IPS-NIHi7 (cell line): ENCODE results near the gene AACS.
"Not testable (repeated sequence)": the region's sequence is repeated elsewhere in the genome, so short reads cannot be mapped to it uniquely, and the experiment has no call there.

Experiments
- DNase-seq: peaks from one replicate; pipeline ENCODE4 v3.0.0; 2012; ENCODE audit warnings: mixed read lengths; ENCODE audit errors: extremely low spot score

AACS gene

GRCh38 chr12:125065021-125065918, at the start of gene AACS:
Gene AACS (plus strand): TSS chr12:125065435. CDS start chr12:125065585, 150 bp downstream.
- DNase-seq, result peak; percentile 95

- DNase-seq, result no peak
These were observed 49.4 kb upstream of the AACS start for GRCh38 chr12:125015680-125016310.

GRCh38 chr12:125017801-125018200, 47.4 kb upstream of the AACS start:
- no peak for DNase-seq

GRCh38 chr12:125018356-125018755, 46.9 kb upstream of the AACS start:
- DNase-seq, result no peak

- DNase-seq, result no peak
These were observed 44.1 kb upstream of the AACS start for GRCh38 chr12:125021096-125021495.

- no peak for DNase-seq
These were observed 43.5 kb upstream of the AACS start for GRCh38 chr12:125021771-125022170.

- DNase-seq, result no peak
These were observed 42.2 kb upstream of the AACS start for GRCh38 chr12:125023065-125023464.

GRCh38 chr12:125024949-125025563, 40.2 kb upstream of the AACS start:
- DNase-seq, result no peak

- DNase-seq, result no peak
These were observed 39.5 kb upstream of the AACS start for GRCh38 chr12:125025606-125026235.

GRCh38 chr12:125028106-125028505, 37.1 kb upstream of the AACS start:
- no peak for DNase-seq

- DNase-seq, result no peak
These were observed 35.4 kb upstream of the AACS start for GRCh38 chr12:125029761-125030358.

- not testable (repeated sequence) for DNase-seq
These were observed 33.8 kb upstream of the AACS start for GRCh38 chr12:125031471-125031870.

- no peak for DNase-seq
These were observed 32.6 kb upstream of the AACS start for GRCh38 chr12:125032466-125033152.

- no peak for DNase-seq
These were observed 31.9 kb upstream of the AACS start for GRCh38 chr12:125033288-125033687.

GRCh38 chr12:125038976-125039625, 26.1 kb upstream of the AACS start:
- no peak for DNase-seq

- no peak for DNase-seq
These were observed 16.2 kb upstream of the AACS start for GRCh38 chr12:125049093-125049458.

GRCh38 chr12:125050446-125050845, 14.8 kb upstream of the AACS start:
- no peak for DNase-seq

GRCh38 chr12:125050868-125051267, 14.4 kb upstream of the AACS start:
- no peak for DNase-seq

- DNase-seq, result no peak
These were observed 11.4 kb upstream of the AACS start for GRCh38 chr12:125053821-125054220.

GRCh38 chr12:125055591-125055990, 9.6 kb upstream of the AACS start:
- DNase-seq, result no peak

- DNase-seq, result no peak
These were observed 8.9 kb upstream of the AACS start for GRCh38 chr12:125056306-125056705.
